HEK293 (cell line): Measurements from ENCODE around the gene TRAF3.

Experiments
- CTCF ChIA-PET: fragments of 350-600 bp; formaldehyde crosslinking; extraction: SDS; loops from one replicate; lab custom pipeline; 2021; ENCODE audit warnings: antibody characterized with exemption; lab: Yijun Ruan, JAX
- POLR2A ChIA-PET: fragments of 300-600 bp; formaldehyde crosslinking; extraction: SDS; loops from one replicate; lab custom pipeline; 2020; ENCODE audit warnings: antibody characterized with exemption, inconsistent platforms; lab: Yijun Ruan, JAX
- H3K27ac ChIP-seq: fragments of 200-500 bp; sonication (Bioruptor generic); 2 replicates; pipeline ENCODE4 v1.5.1; 2014; ENCODE audit warnings: low read depth, low read length, control low read depth, inconsistent platforms; ENCODE audit errors: extremely low read depth
- H3K36me3 ChIP-seq, 2 experiments: fragments of 200-500 bp in 1 of 2; sonication (Bioruptor generic) in 1 of 2; 1 replicate in 1 of 2; 2 replicates in 1 of 2; pipeline ENCODE4 v1.5.1; 2014 to 2017; ENCODE audit warnings: inconsistent platforms in 2 of 2, low read length in 2 of 2; ENCODE audit not compliant: control insufficient read depth in 2 of 2, insufficient read depth in 1 of 2
- H3K4me1 ChIP-seq: fragments of 200-500 bp; sonication (Bioruptor generic); 2 replicates; pipeline ENCODE4 v1.5.1; 2014; ENCODE audit warnings: mild to moderate bottlenecking, low read length, inconsistent platforms; ENCODE audit not compliant: control insufficient read depth, insufficient read depth
- H3K4me3 ChIP-seq: 2 replicates; pipeline ENCODE4 v1.5.1; 2011; ENCODE audit warnings: low read depth, mild to moderate bottlenecking, control low read depth, low read length, moderate library complexity
- H3K9me3 ChIP-seq: fragments of 200-500 bp; sonication (Bioruptor generic); 2 replicates; pipeline ENCODE4 v1.5.1; 2014; ENCODE audit warnings: low read depth, low read length, inconsistent platforms; ENCODE audit not compliant: control insufficient read depth, insufficient read depth
- BCL11B ChIP-seq: fragments of 450-650 bp; formaldehyde crosslinking; IDR thresholded peaks from 2 replicates; pipeline ENCODE4 v1.5.1; 2016; ENCODE audit warnings: low read depth, missing biosample characterization, missing genetic modification characterization
- BCL6B ChIP-seq: fragments of 450-650 bp; formaldehyde crosslinking; IDR thresholded peaks from 2 replicates; pipeline ENCODE4 v1.5.1; 2017; ENCODE audit warnings: missing biosample characterization, missing genetic modification characterization
- GFI1B ChIP-seq: fragments of 450-650 bp; formaldehyde crosslinking; IDR thresholded peaks from 2 replicates; pipeline ENCODE4 v1.5.1; 2016; ENCODE audit warnings: missing biosample characterization, missing genetic modification characterization
- KLF10 ChIP-seq: fragments of 450-650 bp; IDR thresholded peaks from 2 replicates; pipeline ENCODE4 v1.5.1; 2018; ENCODE audit warnings: missing biosample characterization, mild to moderate bottlenecking, missing genetic modification characterization
- TRIM28 ChIP-seq: IDR thresholded peaks from 2 replicates; pipeline ENCODE4 v1.6.1; 2011; ENCODE audit warnings: low read length, control low read depth, borderline replicate concordance
- ZIC2 ChIP-seq: fragments of 450-650 bp; formaldehyde crosslinking; IDR thresholded peaks from 2 replicates; pipeline ENCODE4 v1.5.1; 2016; ENCODE audit warnings: missing biosample characterization, missing genetic modification characterization
- ZNF148 ChIP-seq: fragments of 450-650 bp; formaldehyde crosslinking; IDR thresholded peaks from 2 replicates; pipeline ENCODE4 v1.5.0; 2017; ENCODE audit warnings: missing biosample characterization, missing genetic modification characterization, borderline replicate concordance
- ZNF155 ChIP-seq: fragments of 450-650 bp; formaldehyde crosslinking; IDR thresholded peaks from 2 replicates; pipeline ENCODE4 v1.5.1; 2016; ENCODE audit warnings: missing biosample characterization, missing genetic modification characterization
- ZNF18 ChIP-seq: fragments of 450-650 bp; formaldehyde crosslinking; IDR thresholded peaks from 2 replicates; pipeline ENCODE4 v1.5.1; 2016; ENCODE audit warnings: missing biosample characterization, missing genetic modification characterization
- ZNF239 ChIP-seq: fragments of 450-650 bp; formaldehyde crosslinking; IDR thresholded peaks from 2 replicates; pipeline ENCODE4 v1.5.1; 2016; ENCODE audit warnings: missing biosample characterization, missing genetic modification characterization
- ZNF629 ChIP-seq: fragments of 450-650 bp; formaldehyde crosslinking; IDR thresholded peaks from 2 replicates; pipeline ENCODE4 v1.5.1; 2017; ENCODE audit warnings: missing biosample characterization, missing genetic modification characterization

Gene TRAF3

GRCh38 chr14:102943979-102944378 lies 166.7 kb downstream of the TRAF3 start:
- Histone ChIP-seq H3K4me1 (no peaks in the 10 kb centered on the region), H3K27ac (no peak overlapping the region), H3K36me3 (peaks cover 4 to 88% of the 10 kb centered on the region in 2 experiments; a peak in 2 of 3 replicates), H3K9me3 (no peaks in the 10 kb centered on the region)
- POLR2A ChIA-PET, result no interaction called here
- TF ChIP-seq KLF10 (tag by site-specific recombination) (no peak), ZNF629 (no peak), BCL6B (no peak), ZNF239 (no peak), BCL11B (no peak), ZNF18 (no peak), GFI1B (tag by site-specific recombination) (no peak), ZNF148 (tag by site-specific recombination) (no peak)
- TF ChIP-seq, all 188 proteins: peak for 0
- CTCF ChIA-PET, result interaction anchor here (0.6 kb wide), 1 partner anchor 13 kb away, joined by 3 read pairs; no protein-coding TSS in a partner anchor
- no peak overlapping the region for H3K4me3 ChIP-seq

- H3K9me3 ChIP-seq, result no peaks in the 10 kb centered on the region
- H3K4me1 ChIP-seq, result no peaks in the 10 kb centered on the region
- H3K27ac ChIP-seq, result no peak overlapping the region
- ChIA-PET CTCF (interaction anchor here (0.5 kb wide), 1 partner anchor 558 kb away, joined by 3 read pairs; no protein-coding TSS in a partner anchor), POLR2A (no interaction called here)
- peaks cover 4 to 88% of the 10 kb centered on the region in 2 experiments; a peak in 2 of 3 replicates for H3K36me3 ChIP-seq
- H3K4me3 ChIP-seq, result no peak overlapping the region
- TF ChIP-seq ZIC2 (tag by site-specific recombination) (peak; percentile 46; the same call in 1 of the 2 replicates), ZNF155 (no peak)
- TF ChIP-seq, all 188 proteins: peak for 1
Measured at GRCh38 chr14:102944448-102945330, 167.4 kb downstream of the TRAF3 start.

GRCh38 chr14:102945346-102946130 lies 168.3 kb downstream of the TRAF3 start:
- no peak overlapping the region for H3K27ac ChIP-seq
- CTCF ChIA-PET, result no interaction called here
- H3K4me3 ChIP-seq, result no peak overlapping the region
- POLR2A ChIA-PET, result no interaction called here
- no peaks in the 10 kb centered on the region for H3K9me3 ChIP-seq
- peaks cover 4 to 88% of the 10 kb centered on the region in 2 experiments; a peak in 2 of 3 replicates for H3K36me3 ChIP-seq
- no peak for TF ChIP-seq TRIM28
- no peaks in the 10 kb centered on the region for H3K4me1 ChIP-seq
